ENCODE measurements around the gene NUP98. TPM values are rescaled to one million over a fixed set of nuclear protein-coding genes. Genes with fewer than 3 reads are reported as not detected.

NUP98 gene
- total and polyA plus RNA-seq, 2 experiments from 2014 or later, result 23.6 to 81.4 TPM

- Histone ChIP-seq H3K4me2 (peak overlapping the region; percentile 42), H2AFZ (peak overlapping the region; percentile 39), H3K27me3 (no peaks in the 10 kb centered on the region), H4K20me1 (ENCODE audit: insufficient read depth, poor library complexity, severe bottlenecking) (no peaks in the 10 kb centered on the region), H3K9me3 (ENCODE audit: low read depth) (no peaks in the 10 kb centered on the region), H3K79me2 (no peaks in the 10 kb centered on the region), H3K9me2 (replicated peaks; ENCODE audit: insufficient read depth) (no peaks in the 10 kb centered on the region), H3K4me1 (ENCODE audit: insufficient read depth) (peaks cover 4% of the 10 kb centered on the region), H3K36me3 (replicated peaks; ENCODE audit: insufficient read depth, low read depth) (no peaks in the 10 kb centered on the region), H3K27ac (peak overlapping the region; percentile 87), H3K4me3 (no peak overlapping the region)
- WGBS (ENCODE audit: low lambda C conversion rate, missing lambda C conversion rate), result 69% methylated on average over 4 of the region's 4 CpGs
- DNase-seq (ENCODE audit: low spot score), result peak; percentile 29
- TF ChIP-seq EZH2phosphoT487 (IDR thresholded peaks at IDR 0.05; ENCODE audit: low read depth, severe bottlenecking, unreplicated experiment) (no peak), CTCF (IDR thresholded peaks at IDR 0.05; ENCODE audit: poor library complexity) (no peak), EZH2 (IDR thresholded peaks at IDR 0.05; ENCODE audit: borderline replicate concordance) (no peak)
Observed at GRCh38 chr11:3802011-3802790, 4.8 kb upstream of the NUP98 start.

DNA sequence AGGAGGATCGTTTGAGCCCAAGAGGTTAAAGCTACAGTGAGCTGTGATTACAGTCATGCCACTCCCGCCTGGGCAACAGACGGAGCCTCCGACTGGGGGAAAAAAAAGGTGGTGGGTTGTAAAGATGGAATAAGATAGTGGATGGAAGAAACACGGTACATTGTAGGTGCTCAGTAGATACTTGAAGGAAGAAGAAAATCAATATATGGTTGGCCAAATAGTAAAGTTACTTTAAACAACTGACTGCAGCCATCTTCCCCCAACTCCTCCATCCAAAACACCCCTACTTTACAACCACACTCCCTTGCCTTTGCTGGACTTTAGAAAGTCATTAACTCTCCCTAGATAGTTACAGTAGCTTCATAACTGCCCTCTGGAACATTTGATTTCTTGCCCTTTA lies 2.5 kb upstream of the NUP98 start:
- H3K27ac ChIP-seq, result no peak overlapping the region
- H3K4me2 ChIP-seq, result no peak overlapping the region
- H3K9me3 ChIP-seq (ENCODE audit: low read depth), result no peaks in the 10 kb centered on the region
- no peaks in the 10 kb centered on the region for H3K9me2 ChIP-seq (replicated peaks; ENCODE audit: insufficient read depth)
- peaks cover 13% of the 10 kb centered on the region for H3K4me1 ChIP-seq (ENCODE audit: insufficient read depth)
- 59% methylated on average over 5 of the region's 5 CpGs for WGBS (ENCODE audit: low lambda C conversion rate, missing lambda C conversion rate)
- TF ChIP-seq EZH2 (IDR thresholded peaks at IDR 0.05; ENCODE audit: borderline replicate concordance) (no peak), EZH2phosphoT487 (IDR thresholded peaks at IDR 0.05; ENCODE audit: low read depth, severe bottlenecking, unreplicated experiment) (no peak)
- H2AFZ ChIP-seq, result no peak overlapping the region
- peaks cover 21% of the 10 kb centered on the region for H4K20me1 ChIP-seq (ENCODE audit: insufficient read depth, poor library complexity, severe bottlenecking)
- H3K27me3 ChIP-seq, result no peaks in the 10 kb centered on the region
- no peaks in the 10 kb centered on the region for H3K36me3 ChIP-seq (replicated peaks; ENCODE audit: insufficient read depth, low read depth)
- DNase-seq (ENCODE audit: low spot score), result no peak
- H3K4me3 ChIP-seq, result no peak overlapping the region
- H3K79me2 ChIP-seq, result peaks cover 23% of the 10 kb centered on the region

DNA sequence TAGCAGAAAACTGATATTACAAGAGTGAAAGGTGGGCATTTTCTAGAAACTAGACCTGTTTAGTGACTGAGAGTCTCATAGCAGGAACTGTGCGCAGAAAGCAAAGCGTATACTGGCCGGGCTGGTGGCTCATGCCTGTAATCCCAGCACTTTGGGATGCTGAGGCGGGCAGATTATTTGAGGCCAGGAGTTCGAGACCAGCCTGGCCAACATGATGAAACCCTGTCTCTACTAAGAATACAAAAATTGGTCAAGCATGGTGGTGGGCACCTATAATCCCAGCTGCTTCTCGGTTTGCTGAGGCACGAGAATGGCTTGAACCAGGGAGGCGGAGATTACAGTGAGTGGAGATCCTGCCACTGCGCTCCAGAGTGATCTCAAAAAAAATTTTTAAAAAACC lies 1.8 kb upstream of the NUP98 start:
- Histone ChIP-seq H3K27ac (no peak overlapping the region), H2AFZ (no peak overlapping the region), H3K27me3 (no peaks in the 10 kb centered on the region), H3K4me1 (ENCODE audit: insufficient read depth) (peaks cover 13% of the 10 kb centered on the region), H3K9me3 (ENCODE audit: low read depth) (no peaks in the 10 kb centered on the region), H3K79me2 (peaks cover 30% of the 10 kb centered on the region), H3K9me2 (replicated peaks; ENCODE audit: insufficient read depth) (no peaks in the 10 kb centered on the region), H4K20me1 (ENCODE audit: insufficient read depth, poor library complexity, severe bottlenecking) (peaks cover 25% of the 10 kb centered on the region), H3K4me2 (no peak overlapping the region), H3K36me3 (replicated peaks; ENCODE audit: insufficient read depth, low read depth) (no peaks in the 10 kb centered on the region), H3K4me3 (no peak overlapping the region)
- TF ChIP-seq CTCF (IDR thresholded peaks at IDR 0.05; ENCODE audit: poor library complexity) (no peak), EZH2phosphoT487 (IDR thresholded peaks at IDR 0.05; ENCODE audit: low read depth, severe bottlenecking, unreplicated experiment) (no peak), EZH2 (IDR thresholded peaks at IDR 0.05; ENCODE audit: borderline replicate concordance) (no peak)
- WGBS (ENCODE audit: low lambda C conversion rate, missing lambda C conversion rate), result 95% methylated on average over 9 of the region's 9 CpGs
- DNase-seq (ENCODE audit: low spot score), result no peak

DNA sequence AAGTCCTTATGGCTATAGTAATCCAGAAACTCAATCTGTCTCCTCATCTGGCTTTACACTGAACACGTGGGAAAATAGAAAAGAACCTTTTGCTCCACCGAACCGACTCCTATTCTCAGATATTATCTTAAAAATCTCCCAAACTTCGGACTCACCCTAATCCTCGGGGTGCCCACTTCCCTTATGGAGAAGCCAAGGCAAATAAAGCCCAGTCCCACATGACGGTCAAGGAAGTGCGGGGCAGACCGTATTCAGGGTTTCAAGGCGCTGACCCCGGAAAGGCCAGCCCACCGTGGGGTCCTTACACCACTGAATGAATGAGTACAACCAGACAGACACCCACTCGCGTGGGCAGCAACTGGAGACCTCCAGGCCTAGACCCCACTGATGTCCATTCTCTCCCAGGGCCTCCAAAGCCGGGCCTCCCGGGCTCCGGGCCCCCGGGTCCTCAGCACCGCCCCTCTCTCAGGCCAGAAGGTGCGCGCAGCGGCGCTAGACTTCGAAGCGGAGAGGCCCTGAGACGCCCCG lies 489 bp downstream of the NUP98 start:
- Histone ChIP-seq H3K9me2 (replicated peaks; ENCODE audit: insufficient read depth) (no peaks in the 10 kb centered on the region), H3K27me3 (no peaks in the 10 kb centered on the region), H3K36me3 (replicated peaks; ENCODE audit: insufficient read depth, low read depth) (no peaks in the 10 kb centered on the region), H3K27ac (peak overlapping the region; percentile 94), H3K4me2 (peak overlapping the region; percentile 97), H2AFZ (peak overlapping the region; percentile 5), H4K20me1 (ENCODE audit: insufficient read depth, poor library complexity, severe bottlenecking) (peaks cover 34% of the 10 kb centered on the region), H3K9me3 (ENCODE audit: low read depth) (no peaks in the 10 kb centered on the region), H3K4me3 (peak overlapping the region; percentile 38), H3K4me1 (ENCODE audit: insufficient read depth) (peaks cover 13% of the 10 kb centered on the region), H3K79me2 (peaks cover 53% of the 10 kb centered on the region)
- TF ChIP-seq EZH2phosphoT487 (IDR thresholded peaks at IDR 0.05; ENCODE audit: low read depth, severe bottlenecking, unreplicated experiment), result no peak
- no peak for TF ChIP-seq CTCF (IDR thresholded peaks at IDR 0.05; ENCODE audit: poor library complexity)
- no peak for TF ChIP-seq EZH2 (IDR thresholded peaks at IDR 0.05; ENCODE audit: borderline replicate concordance)
- peak; percentile 80 for DNase-seq (ENCODE audit: low spot score)
- 3% methylated on average over 21 of the region's 26 CpGs for whole genome bisulfite sequencing (ENCODE audit: low lambda C conversion rate, missing lambda C conversion rate)
